Measurements from ENCODE around the gene EXOSC1. TPM values are rescaled to one million over a fixed set of nuclear protein-coding genes. Genes with fewer than 3 reads are reported as not detected.

Gene EXOSC1
- total RNA-seq = 43.2 and 48.9 TPM in 2 replicates

DNA sequence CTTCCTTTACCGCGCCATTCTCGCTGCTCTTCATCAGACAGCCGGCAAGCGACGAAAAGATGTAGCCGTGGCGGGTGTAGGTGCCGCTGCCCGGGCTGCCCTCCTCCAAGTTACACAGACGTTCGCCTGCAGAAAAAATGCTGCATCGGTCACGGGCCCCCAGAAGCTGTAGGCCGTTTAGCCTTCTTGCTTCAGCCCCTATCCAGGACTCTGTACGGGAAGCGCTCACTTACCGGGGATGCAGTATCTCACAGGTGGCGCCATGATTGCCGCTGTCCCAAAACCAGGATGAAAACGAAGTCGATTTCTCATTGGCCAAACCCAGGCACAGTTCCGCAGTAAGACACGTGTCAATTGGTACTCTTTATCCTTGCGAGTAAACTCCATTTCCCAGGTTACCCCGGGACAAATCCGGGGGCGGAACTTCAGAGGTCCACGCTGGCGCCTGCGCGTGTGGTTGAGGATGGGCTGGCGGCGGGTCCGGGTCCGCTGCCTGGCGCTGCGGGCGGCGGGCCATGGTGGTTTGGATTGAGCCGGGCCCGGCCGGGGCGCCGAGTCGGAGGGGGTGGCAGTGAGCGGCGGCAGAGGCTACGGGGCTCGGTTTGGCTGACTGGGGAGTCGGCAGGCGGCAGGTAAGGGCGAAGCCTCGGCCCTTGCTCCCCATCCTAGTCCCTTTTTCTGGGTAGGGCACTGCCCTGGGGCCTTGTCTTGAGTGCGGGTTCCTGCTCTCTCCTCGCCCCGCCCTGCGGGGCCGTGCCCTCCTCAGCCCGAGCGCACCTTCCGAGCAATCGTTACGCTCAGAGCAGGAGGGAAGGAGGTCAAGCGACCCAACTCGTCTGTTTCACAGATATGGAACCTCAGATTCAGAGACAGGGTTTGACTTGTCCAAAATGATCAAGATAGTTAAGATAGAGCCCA lies at the start of gene EXOSC1, which contains the start of gene ZDHHC16:
EXOSC1 (minus strand) TSS at position 285 of the 918 bp plus-strand sequence; CDS start at position 264, 21 bp downstream.
ZDHHC16 (plus strand) TSS at position 454 of the 918 bp plus-strand sequence. CDS start 5,501 bp downstream, outside the sequence.
- no peaks in the 10 kb centered on the region for H3K36me3 ChIP-seq (ENCODE audit: control insufficient read depth, insufficient read depth, low read length)
- H3K27me3 ChIP-seq (ENCODE audit: control insufficient read depth, insufficient read depth, low read length) = no peaks in the 10 kb centered on the region
- TF ChIP-seq CTCF (IDR thresholded peaks at IDR 0.05; ENCODE audit: insufficient read depth, low read length, poor library complexity, severe bottlenecking) = peak; percentile 15
- peak; percentile 95 for DNase-seq (ENCODE audit: low read depth)
- peak within 1 kb of the TSS; percentile 66 for H3K4me3 ChIP-seq (ENCODE audit: low read depth, low read length)

- Histone ChIP-seq H3K36me3 (ENCODE audit: control insufficient read depth, insufficient read depth, low read length) (no peaks in the 10 kb centered on the region), H3K4me3 (ENCODE audit: low read depth, low read length) (no peak overlapping the region), H3K27me3 (ENCODE audit: control insufficient read depth, insufficient read depth, low read length) (no peaks in the 10 kb centered on the region)
- TF ChIP-seq CTCF (IDR thresholded peaks at IDR 0.05; ENCODE audit: insufficient read depth, low read length, poor library complexity, severe bottlenecking) = no peak
- no peak for DNase-seq (ENCODE audit: low read depth)
Observed at GRCh38 chr10:97494863-97495506, 49.2 kb upstream of the EXOSC1 start.

DNA sequence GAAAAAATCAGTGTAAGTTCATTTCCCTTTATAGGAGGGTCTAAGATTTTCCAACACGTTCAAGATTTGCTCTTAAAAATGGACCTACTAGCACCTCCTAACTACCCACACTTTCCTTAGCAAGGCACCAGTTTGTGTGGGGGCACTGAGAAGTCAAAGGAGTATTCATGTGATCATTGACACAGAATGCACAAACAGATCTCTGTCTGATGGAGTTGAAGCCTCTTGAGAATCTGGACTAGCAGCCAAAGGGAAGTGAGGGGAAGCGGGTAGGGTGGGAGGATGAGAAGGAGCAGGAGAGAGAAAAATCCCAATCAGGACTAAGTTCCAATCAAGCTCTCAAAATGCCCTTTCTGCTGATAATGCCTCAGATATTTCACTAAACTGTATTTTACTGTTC lies 48.3 kb upstream of the EXOSC1 start:
- Histone ChIP-seq H3K4me3 (ENCODE audit: low read depth, low read length) (no peak overlapping the region), H3K36me3 (ENCODE audit: control insufficient read depth, insufficient read depth, low read length) (no peaks in the 10 kb centered on the region), H3K27me3 (ENCODE audit: control insufficient read depth, insufficient read depth, low read length) (no peaks in the 10 kb centered on the region)
- no peak for TF ChIP-seq CTCF (IDR thresholded peaks at IDR 0.05; ENCODE audit: insufficient read depth, low read length, poor library complexity, severe bottlenecking)
- DNase-seq (ENCODE audit: low read depth) = no peak

GRCh38 chr10:97490592-97490991 lies 44.8 kb upstream of the EXOSC1 start:
- H3K36me3 ChIP-seq (ENCODE audit: control insufficient read depth, insufficient read depth, low read length) = no peaks in the 10 kb centered on the region
- DNase-seq (ENCODE audit: low read depth) = no peak
- TF ChIP-seq CTCF (IDR thresholded peaks at IDR 0.05; ENCODE audit: insufficient read depth, low read length, poor library complexity, severe bottlenecking) = no peak
- H3K4me3 ChIP-seq (ENCODE audit: low read depth, low read length) = no peak overlapping the region
- H3K27me3 ChIP-seq (ENCODE audit: control insufficient read depth, insufficient read depth, low read length) = no peaks in the 10 kb centered on the region

DNA sequence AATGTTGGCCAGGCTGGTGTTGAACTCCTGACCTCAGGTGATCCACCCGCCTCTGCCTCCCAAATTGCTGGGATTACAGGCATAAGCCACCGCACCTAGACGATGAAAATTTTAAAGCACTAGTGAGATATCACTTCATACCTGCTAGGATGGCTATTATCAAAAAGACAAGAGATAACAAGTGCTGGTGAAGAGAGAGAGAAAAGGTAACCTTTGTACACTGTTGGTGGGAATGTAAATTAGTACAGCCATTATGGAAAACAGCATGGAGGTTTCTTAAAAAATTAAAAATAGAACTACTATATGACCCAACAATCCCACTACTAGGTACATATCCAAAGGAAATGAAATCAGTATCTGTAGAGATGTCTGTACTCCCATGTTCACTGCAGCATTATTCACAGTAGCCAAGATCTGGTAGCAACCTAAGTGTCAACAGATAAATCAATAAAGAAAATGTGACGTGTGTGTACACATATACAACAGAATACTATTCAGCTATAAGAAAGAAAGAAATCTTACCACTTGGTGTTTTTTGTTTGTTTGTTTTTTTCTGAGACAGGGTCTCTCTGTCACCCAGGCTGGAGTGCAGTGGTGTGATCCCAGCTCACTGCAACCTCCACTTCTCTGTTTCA lies 40.0 kb upstream of the EXOSC1 start:
- TF ChIP-seq CTCF (IDR thresholded peaks at IDR 0.05; ENCODE audit: insufficient read depth, low read length, poor library complexity, severe bottlenecking) = no peak

More for the DNA sequence above, 40.0 kb upstream of the EXOSC1 start:
- no peaks in the 10 kb centered on the region for H3K36me3 ChIP-seq (ENCODE audit: control insufficient read depth, insufficient read depth, low read length)
- no peak overlapping the region for H3K4me3 ChIP-seq (ENCODE audit: low read depth, low read length)
- no peak for DNase-seq (ENCODE audit: low read depth)
- H3K27me3 ChIP-seq (ENCODE audit: control insufficient read depth, insufficient read depth, low read length) = no peaks in the 10 kb centered on the region

Data from kidney epithelial cell (primary cell).